ENCODE results near the gene HSPA1A.
A peak's percentile ranks its signal among the peaks of the same experiment; 100 is the strongest.
"Not testable (repeated sequence)": the region's sequence is repeated elsewhere in the genome, so short reads cannot be mapped to it uniquely, and the experiment has no call there.

DNA sequence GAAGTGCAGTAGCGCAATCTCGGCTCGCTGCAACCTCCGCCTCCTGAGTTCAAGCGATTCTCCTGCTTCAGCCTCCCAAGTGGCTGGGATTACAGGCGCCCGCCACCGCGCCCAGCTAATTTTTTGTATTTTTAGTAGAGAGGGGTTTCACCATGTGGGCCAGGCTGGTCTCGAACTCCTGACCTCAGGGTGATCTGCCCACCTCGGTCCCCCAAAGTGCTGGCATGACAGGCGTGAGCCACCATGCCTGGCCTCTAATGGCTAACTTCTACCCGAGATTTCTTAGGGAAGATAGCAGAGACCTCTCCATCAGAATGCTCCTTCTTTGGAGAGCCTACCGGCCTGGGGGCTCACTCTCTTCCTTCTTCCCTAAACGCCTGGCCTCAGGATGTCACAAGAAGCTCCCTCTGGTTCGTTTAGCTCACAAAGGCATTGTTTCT, 48.8 kb downstream of the HSPA1A start:
- TF ChIP-seq, protein P1, sequence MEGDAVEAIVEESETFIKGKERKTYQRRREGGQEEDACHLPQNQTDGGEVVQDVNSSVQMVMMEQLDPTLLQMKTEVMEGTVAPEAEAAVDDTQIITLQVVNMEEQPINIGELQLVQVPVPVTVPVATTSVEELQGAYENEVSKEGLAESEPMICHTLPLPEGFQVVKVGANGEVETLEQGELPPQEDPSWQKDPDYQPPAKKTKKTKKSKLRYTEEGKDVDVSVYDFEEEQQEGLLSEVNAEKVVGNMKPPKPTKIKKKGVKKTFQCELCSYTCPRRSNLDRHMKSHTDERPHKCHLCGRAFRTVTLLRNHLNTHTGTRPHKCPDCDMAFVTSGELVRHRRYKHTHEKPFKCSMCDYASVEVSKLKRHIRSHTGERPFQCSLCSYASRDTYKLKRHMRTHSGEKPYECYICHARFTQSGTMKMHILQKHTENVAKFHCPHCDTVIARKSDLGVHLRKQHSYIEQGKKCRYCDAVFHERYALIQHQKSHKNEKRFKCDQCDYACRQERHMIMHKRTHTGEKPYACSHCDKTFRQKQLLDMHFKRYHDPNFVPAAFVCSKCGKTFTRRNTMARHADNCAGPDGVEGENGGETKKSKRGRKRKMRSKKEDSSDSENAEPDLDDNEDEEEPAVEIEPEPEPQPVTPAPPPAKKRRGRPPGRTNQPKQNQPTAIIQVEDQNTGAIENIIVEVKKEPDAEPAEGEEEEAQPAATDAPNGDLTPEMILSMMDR (IDR thresholded peaks at IDR 0.05), result peak in 1 of 6 experiments; percentile 2
- not testable (repeated sequence) for TF ChIP-seq POLR2A (IDR thresholded peaks at IDR 0.05)

Measured in esophagus squamous epithelium (tissue), 4 donors.